HCEC 1CT (cell line): Measurements from ENCODE around the gene PODNL1.

ENCODE experiments used
- DNase-seq: peaks from one replicate; pipeline ENCODE4 v3.0.0-alpha.2; 2017

Gene PODNL1

GRCh38 chr19:13956365-13956744, 18.1 kb upstream of the PODNL1 start:
- DNase-seq: no peak

GRCh38 chr19:13955662-13956364, 17.6 kb upstream of the PODNL1 start:
- no peak for DNase-seq

- DNase-seq: no peak
Measured at GRCh38 chr19:13954185-13954584, 16.0 kb upstream of the PODNL1 start.

- peak; percentile 55 for DNase-seq
Measured at GRCh38 chr19:13952931-13953531, 14.8 kb upstream of the PODNL1 start.

- DNase-seq: peak; percentile 99
Measured at GRCh38 chr19:13952154-13952930, 14.1 kb upstream of the PODNL1 start, which contains the start of gene DCAF15. DCAF15 (plus strand) TSS chr19:13952509; CDS start chr19:13952513, 4 bp downstream.

- DNase-seq: no peak
Measured at GRCh38 chr19:13951799-13952153, 13.6 kb upstream of the PODNL1 start.

- DNase-seq: no peak
Measured at GRCh38 chr19:13951043-13951442, 12.8 kb upstream of the PODNL1 start.

GRCh38 chr19:13946414-13946813, 8.2 kb upstream of the PODNL1 start:
- no peak for DNase-seq

GRCh38 chr19:13942023-13942684, 3.9 kb upstream of the PODNL1 start:
- no peak for DNase-seq

- DNase-seq: no peak
Measured at GRCh38 chr19:13937479-13938300, 527 bp downstream of the PODNL1 start.

- DNase-seq: no peak
Measured at GRCh38 chr19:13935765-13936510, 2.3 kb downstream of the PODNL1 start.

- DNase-seq: no peak
Measured at GRCh38 chr19:13934785-13935109, 3.5 kb downstream of the PODNL1 start.

- DNase-seq: no peak
Measured at GRCh38 chr19:13932911-13933393, 5.3 kb downstream of the PODNL1 start.

GRCh38 chr19:13932149-13932637, 6.0 kb downstream of the PODNL1 start:
- no peak for DNase-seq

- no peak for DNase-seq
Measured at GRCh38 chr19:13931391-13932148, 6.6 kb downstream of the PODNL1 start.

GRCh38 chr19:13930402-13930801, 7.8 kb downstream of the PODNL1 start:
- no peak for DNase-seq

- no peak for DNase-seq
Measured at GRCh38 chr19:13929956-13930355, 8.3 kb downstream of the PODNL1 start.

GRCh38 chr19:13929340-13929739, 8.9 kb downstream of the PODNL1 start:
- no peak for DNase-seq

GRCh38 chr19:13926715-13927114, 11.5 kb downstream of the PODNL1 start:
- no peak for DNase-seq

GRCh38 chr19:13926010-13926409, 12.2 kb downstream of the PODNL1 start:
- DNase-seq: no peak
